DND-41 (cell line): ENCODE measurements around the gene FARP1.
"Not testable (repeated sequence)": the region's sequence is repeated elsewhere in the genome, so short reads cannot be mapped to it uniquely, and the experiment has no call there.

Experiments used
- ATAC-seq: fragments of 200-7000 bp; cut with Tn5 transposase; 3 replicates; pipeline ENCODE4 v1.9.1; 2021; ENCODE audit warnings: low read depth; ENCODE audit not compliant: insufficient read depth
- DNase-seq: peaks from one replicate; pipeline ENCODE4 v3.0.0-alpha.2; 2020
- H2AFZ ChIP-seq: 2 replicates; pipeline ENCODE4 v1.6.0; 2012; ENCODE audit warnings: low read depth, low read length
- H3K27ac ChIP-seq: 2 replicates; pipeline ENCODE4 v1.5.1; 2012; ENCODE audit warnings: low read length, inconsistent platforms
- H3K27me3 ChIP-seq: fragments of 200-600 bp; sonication (generic); 2 replicates; pipeline ENCODE4 v1.6.0; 2012; ENCODE audit warnings: low read length, mild to moderate bottlenecking, inconsistent platforms; ENCODE audit not compliant: insufficient read depth, poor library complexity
- H3K36me3 ChIP-seq: 2 replicates; pipeline ENCODE4 v1.5.1; 2012; ENCODE audit warnings: low read length, inconsistent platforms; ENCODE audit not compliant: insufficient read depth
- H3K4me1 ChIP-seq: 2 replicates; pipeline ENCODE4 v1.5.1; 2012; ENCODE audit warnings: mild to moderate bottlenecking, low read length; ENCODE audit not compliant: insufficient read depth
- H3K4me2 ChIP-seq: 2 replicates; pipeline ENCODE4 v1.6.0; 2012; ENCODE audit warnings: mild to moderate bottlenecking, moderate library complexity, low read length, inconsistent platforms; ENCODE audit not compliant: insufficient read depth
- H3K4me3 ChIP-seq, 2 experiments: fragments of 200-600 bp in 1 of 2; shearing (Covaris generic) in 1 of 2; 2 replicates each; pipeline ENCODE4 v1.5.1; 2012 to 2016; ENCODE audit warnings: inconsistent platforms in 2 of 2, low read length in 2 of 2, mild to moderate bottlenecking in 2 of 2, low read depth in 1 of 2, moderate library complexity in 1 of 2
- H3K79me2 ChIP-seq: 2 replicates; pipeline ENCODE4 v1.6.0; 2012; ENCODE audit warnings: low read length, inconsistent platforms; ENCODE audit not compliant: insufficient read depth
- H3K9ac ChIP-seq: 2 replicates; pipeline ENCODE4 v1.6.0; 2012; ENCODE audit warnings: low read depth, mild to moderate bottlenecking, inconsistent platforms, low read length, moderate library complexity
- H3K9me3 ChIP-seq: 2 replicates; pipeline ENCODE4 v1.5.1; 2012; ENCODE audit warnings: low read length, moderate library complexity, mild to moderate bottlenecking, inconsistent platforms; ENCODE audit not compliant: insufficient read depth, severe bottlenecking
- H4K20me1 ChIP-seq: 2 replicates; pipeline ENCODE4 v1.6.0; 2012; ENCODE audit warnings: low read length; ENCODE audit not compliant: insufficient read depth
- EZH2 ChIP-seq: IDR thresholded peaks from 3 replicates; pipeline ENCODE4 v1.6.1; 2012; ENCODE audit warnings: borderline replicate concordance, low read depth, mild to moderate bottlenecking, moderate library complexity, low read length, inconsistent platforms; ENCODE audit not compliant: severe bottlenecking
- TF ChIP-seq, protein P1 (sequence below): IDR thresholded peaks from 2 replicates; pipeline ENCODE4 v1.5.1; 2012; ENCODE audit warnings: borderline replicate concordance, low read length, moderate library complexity, mild to moderate bottlenecking; ENCODE audit not compliant: poor library complexity, severe bottlenecking; ENCODE audit errors: extremely low read depth

The FARP1 gene

DNA sequence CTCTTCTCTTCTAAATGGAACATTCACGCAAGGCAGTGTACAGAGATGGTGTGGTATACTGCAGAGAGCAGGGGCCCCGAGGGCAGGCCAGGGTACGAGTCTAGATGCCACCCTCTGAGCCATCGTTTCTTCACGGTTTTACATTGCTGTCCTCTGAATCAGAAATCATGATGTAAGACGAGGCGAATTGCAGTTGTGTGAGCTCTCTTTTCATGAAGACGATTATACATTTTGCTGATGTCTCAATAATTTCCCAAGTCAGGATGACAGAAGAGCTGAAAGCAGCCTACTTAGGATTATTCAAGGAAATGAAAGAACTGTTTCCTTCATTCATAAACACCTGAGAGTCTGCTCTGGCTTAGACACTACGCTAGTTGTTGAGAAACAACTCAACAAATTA lies 127.9 kb downstream of the FARP1 start:
- no peaks in the 10 kb centered on the region for H3K9me3 ChIP-seq
- no peak for ATAC-seq
- TF ChIP-seq, protein P1, sequence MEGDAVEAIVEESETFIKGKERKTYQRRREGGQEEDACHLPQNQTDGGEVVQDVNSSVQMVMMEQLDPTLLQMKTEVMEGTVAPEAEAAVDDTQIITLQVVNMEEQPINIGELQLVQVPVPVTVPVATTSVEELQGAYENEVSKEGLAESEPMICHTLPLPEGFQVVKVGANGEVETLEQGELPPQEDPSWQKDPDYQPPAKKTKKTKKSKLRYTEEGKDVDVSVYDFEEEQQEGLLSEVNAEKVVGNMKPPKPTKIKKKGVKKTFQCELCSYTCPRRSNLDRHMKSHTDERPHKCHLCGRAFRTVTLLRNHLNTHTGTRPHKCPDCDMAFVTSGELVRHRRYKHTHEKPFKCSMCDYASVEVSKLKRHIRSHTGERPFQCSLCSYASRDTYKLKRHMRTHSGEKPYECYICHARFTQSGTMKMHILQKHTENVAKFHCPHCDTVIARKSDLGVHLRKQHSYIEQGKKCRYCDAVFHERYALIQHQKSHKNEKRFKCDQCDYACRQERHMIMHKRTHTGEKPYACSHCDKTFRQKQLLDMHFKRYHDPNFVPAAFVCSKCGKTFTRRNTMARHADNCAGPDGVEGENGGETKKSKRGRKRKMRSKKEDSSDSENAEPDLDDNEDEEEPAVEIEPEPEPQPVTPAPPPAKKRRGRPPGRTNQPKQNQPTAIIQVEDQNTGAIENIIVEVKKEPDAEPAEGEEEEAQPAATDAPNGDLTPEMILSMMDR = no peak
- TF ChIP-seq EZH2 = no peak

DNA sequence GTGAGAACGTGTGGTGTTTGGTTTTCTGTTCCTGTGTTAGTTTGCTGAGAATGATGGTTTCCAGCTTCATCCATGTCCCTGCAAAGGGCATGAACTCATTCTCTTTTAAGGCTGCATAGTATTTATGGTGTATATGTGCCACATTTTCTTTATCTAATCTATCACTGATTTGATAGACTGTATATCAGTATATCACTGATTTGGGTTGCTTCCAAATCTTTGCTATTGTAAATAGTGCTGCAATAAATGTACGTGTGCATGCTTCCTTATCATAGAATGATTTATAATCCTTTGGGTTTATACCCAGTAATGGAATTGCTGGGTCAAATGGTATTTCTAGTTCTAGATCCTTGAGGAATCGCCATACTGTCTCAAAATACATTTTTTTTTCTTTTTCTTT lies 128.8 kb downstream of the FARP1 start:
- not testable (repeated sequence) for H3K27me3 ChIP-seq, H3K4me2 ChIP-seq, H3K9me3 ChIP-seq, H3K36me3 ChIP-seq, ATAC-seq, DNase-seq, H4K20me1 ChIP-seq, H3K27ac ChIP-seq, H3K4me3 ChIP-seq, H3K9ac ChIP-seq, H2AFZ ChIP-seq, H3K4me1 ChIP-seq, H3K79me2 ChIP-seq

More for the DNA sequence above, 127.9 kb downstream of the FARP1 start:
- H3K36me3 ChIP-seq = no peaks in the 10 kb centered on the region
- no peak for DNase-seq
- no peaks in the 10 kb centered on the region for H3K4me1 ChIP-seq
- H3K27me3 ChIP-seq = peaks cover 5% of the 10 kb centered on the region
- no peak overlapping the region for H3K4me3 ChIP-seq
- no peaks in the 10 kb centered on the region for H3K79me2 ChIP-seq
- no peak overlapping the region for H3K27ac ChIP-seq
- H2AFZ ChIP-seq = no peak overlapping the region
- no peak overlapping the region for H3K9ac ChIP-seq
- H4K20me1 ChIP-seq = no peaks in the 10 kb centered on the region
- H3K4me2 ChIP-seq = no peak overlapping the region

DNA sequence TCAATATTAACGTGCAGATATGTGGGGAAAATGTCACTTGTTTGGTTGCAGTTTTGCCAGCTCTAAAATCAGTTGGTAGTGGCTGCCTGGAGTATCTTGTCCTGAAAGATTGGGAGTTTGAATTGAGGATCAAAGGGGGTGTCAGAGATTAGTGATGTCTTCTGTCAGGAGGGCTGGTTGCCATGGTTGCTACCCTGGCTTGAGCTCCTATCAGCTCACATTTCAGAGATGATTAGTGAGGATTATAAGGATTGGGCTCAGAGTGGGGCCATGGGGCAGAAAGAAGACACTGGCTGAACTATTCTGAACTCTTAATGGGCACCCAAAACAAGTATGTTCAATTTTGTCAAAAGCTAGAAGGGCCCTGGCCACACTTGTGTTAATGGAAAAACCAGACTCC lies 129.7 kb downstream of the FARP1 start:
- Histone ChIP-seq H3K4me2 (no peak overlapping the region), H3K27ac (no peak overlapping the region)
- no peak for DNase-seq

DNA sequence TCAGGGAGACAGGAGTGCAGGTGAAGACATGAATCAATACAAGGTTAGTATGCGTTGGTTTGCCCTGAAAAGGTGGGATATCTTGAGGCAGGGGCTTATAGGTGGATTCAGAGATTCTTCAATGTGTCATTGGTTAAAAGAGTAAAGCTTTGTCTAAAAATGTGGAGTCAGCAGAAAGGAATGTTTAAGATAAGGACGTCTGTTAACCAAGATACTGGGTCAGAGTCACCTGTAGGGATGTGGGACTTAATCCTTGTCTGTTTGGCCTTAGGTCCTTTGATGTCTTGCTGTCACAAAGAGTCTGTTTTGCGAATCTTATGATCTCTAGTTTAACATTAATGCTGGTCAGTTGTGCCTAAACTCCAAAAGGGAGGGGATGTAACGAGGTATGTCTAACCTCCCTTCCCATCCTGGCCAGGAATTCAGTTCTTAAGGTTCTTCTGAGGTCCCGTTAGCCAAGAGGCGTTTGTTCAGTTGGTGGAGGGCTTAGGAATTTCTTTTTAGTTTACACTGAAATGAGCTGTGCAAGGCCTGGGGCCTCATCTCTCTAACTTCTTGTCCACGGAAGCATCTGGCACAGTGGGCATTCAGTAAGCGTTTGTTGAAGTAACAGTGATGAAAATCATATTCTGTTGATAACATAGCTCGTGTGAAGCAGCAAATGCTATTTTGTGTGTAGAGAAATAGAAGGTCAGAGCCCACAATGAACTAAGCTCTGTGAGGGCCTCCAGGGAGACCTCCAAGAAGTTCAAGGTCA lies 130.4 kb downstream of the FARP1 start:
- no peak overlapping the region for H2AFZ ChIP-seq
- H3K9ac ChIP-seq = no peak overlapping the region
- TF ChIP-seq EZH2 = no peak
- TF ChIP-seq, protein P1 = no peak
- no peak overlapping the region for H3K4me3 ChIP-seq
- H3K27ac ChIP-seq = no peak overlapping the region
- H3K4me1 ChIP-seq = no peaks in the 10 kb centered on the region
- no peaks in the 10 kb centered on the region for H3K36me3 ChIP-seq
- DNase-seq = no peak
- no peaks in the 10 kb centered on the region for H4K20me1 ChIP-seq
- H3K9me3 ChIP-seq = no peaks in the 10 kb centered on the region
- ATAC-seq = no peak
- no peak overlapping the region for H3K4me2 ChIP-seq
- no peaks in the 10 kb centered on the region for H3K79me2 ChIP-seq
- peaks cover 5% of the 10 kb centered on the region for H3K27me3 ChIP-seq

More for the DNA sequence above, 129.7 kb downstream of the FARP1 start:
- no peak for ATAC-seq
- peaks cover 5% of the 10 kb centered on the region for H3K27me3 ChIP-seq
- H3K4me1 ChIP-seq = no peaks in the 10 kb centered on the region
- no peaks in the 10 kb centered on the region for H4K20me1 ChIP-seq
- H3K9ac ChIP-seq = no peak overlapping the region
- H2AFZ ChIP-seq = no peak overlapping the region
- H3K4me3 ChIP-seq = no peak overlapping the region
- H3K79me2 ChIP-seq = no peaks in the 10 kb centered on the region
- TF ChIP-seq, protein P1 = no peak
- no peak for TF ChIP-seq EZH2
- no peaks in the 10 kb centered on the region for H3K9me3 ChIP-seq
- no peaks in the 10 kb centered on the region for H3K36me3 ChIP-seq
